Esophagus muscularis mucosa (tissue), 4 donors: ENCODE measurements around the gene ZNF787.

Source experiments
- EP300 ChIP-seq: sonication (generic); formaldehyde crosslinking; IDR thresholded peaks from one replicate; pipeline ENCODE4 v1.6.1; 2017; ENCODE audit warnings: antibody characterized with exemption
- POLR2A ChIP-seq: fragments of 450-650 bp; IDR thresholded peaks from one replicate; pipeline ENCODE4 v1.6.1; 2017; ENCODE audit warnings: antibody characterized with exemption, moderate library complexity, mild to moderate bottlenecking, low read depth
- POLR2AphosphoS5 ChIP-seq, 2 donors: sonication (generic); formaldehyde crosslinking; IDR thresholded peaks; one replicate each; pipeline ENCODE4 v1.6.1; 2017; ENCODE audit warnings: antibody characterized with exemption in 2 of 2
- TF ChIP-seq, protein P1 (sequence below), 3 experiments: fragments of 200-600 bp in 2 of 3; fragments of 450-650 bp in 1 of 3; sonication (generic) in 2 of 3; IDR thresholded peaks; one replicate each; pipeline ENCODE4 v1.5.1; 2017 to 2019; ENCODE audit warnings: antibody characterized with exemption in 3 of 3, mild to moderate bottlenecking in 2 of 3, moderate library complexity in 1 of 3

DNA sequence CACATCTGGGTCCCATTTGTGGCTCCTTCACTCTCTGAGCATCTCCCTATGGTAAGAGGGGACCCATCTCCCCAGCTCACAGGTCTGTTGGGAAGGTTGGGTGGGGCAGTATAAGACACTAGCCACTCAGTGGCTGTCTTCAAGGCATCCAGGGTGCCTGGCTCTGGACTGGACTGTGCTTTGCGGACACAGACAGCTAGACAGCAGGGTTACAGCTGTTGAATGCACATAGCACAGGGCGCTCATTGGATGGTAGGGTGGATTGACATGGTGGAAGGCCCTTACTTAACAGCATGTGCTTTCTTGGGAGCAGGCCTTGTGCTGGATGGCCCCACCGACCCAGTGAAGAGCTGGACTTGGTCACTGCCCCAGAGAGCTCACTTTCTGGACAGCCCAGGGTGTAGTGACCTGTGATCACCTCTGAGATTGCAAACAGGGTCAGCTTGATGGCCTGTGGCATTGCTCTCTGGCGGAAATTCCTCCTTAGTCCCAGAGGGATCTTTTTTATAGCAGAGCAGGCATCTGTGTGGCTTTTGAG is 21.9 kb upstream of the ZNF787 start:
- TF ChIP-seq, protein P1, sequence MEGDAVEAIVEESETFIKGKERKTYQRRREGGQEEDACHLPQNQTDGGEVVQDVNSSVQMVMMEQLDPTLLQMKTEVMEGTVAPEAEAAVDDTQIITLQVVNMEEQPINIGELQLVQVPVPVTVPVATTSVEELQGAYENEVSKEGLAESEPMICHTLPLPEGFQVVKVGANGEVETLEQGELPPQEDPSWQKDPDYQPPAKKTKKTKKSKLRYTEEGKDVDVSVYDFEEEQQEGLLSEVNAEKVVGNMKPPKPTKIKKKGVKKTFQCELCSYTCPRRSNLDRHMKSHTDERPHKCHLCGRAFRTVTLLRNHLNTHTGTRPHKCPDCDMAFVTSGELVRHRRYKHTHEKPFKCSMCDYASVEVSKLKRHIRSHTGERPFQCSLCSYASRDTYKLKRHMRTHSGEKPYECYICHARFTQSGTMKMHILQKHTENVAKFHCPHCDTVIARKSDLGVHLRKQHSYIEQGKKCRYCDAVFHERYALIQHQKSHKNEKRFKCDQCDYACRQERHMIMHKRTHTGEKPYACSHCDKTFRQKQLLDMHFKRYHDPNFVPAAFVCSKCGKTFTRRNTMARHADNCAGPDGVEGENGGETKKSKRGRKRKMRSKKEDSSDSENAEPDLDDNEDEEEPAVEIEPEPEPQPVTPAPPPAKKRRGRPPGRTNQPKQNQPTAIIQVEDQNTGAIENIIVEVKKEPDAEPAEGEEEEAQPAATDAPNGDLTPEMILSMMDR (IDR thresholded peaks at IDR 0.05): no peak
- TF ChIP-seq POLR2AphosphoS5 (IDR thresholded peaks at IDR 0.05) (no peak), EP300 (no peak), POLR2A (no peak)
